Upper lobe of right lung (tissue), 1 donor: Measurements from ENCODE around the gene ELF5. TPM values are rescaled to one million over a fixed set of nuclear protein-coding genes. Genes with fewer than 3 reads are reported as not detected.
A peak's percentile ranks its signal among the peaks of the same experiment; 100 is the strongest.

Source experiments
- ATAC-seq: fragments of 200-7000 bp; cut with Tn5 transposase; one replicate; pipeline ENCODE4 v1.9.1; 2020; ENCODE audit warnings: mild to moderate bottlenecking, moderate library complexity
- DNase-seq: peaks from one replicate; pipeline ENCODE4 v3.0.0-alpha.2; 2020
- H3K27ac ChIP-seq: fragments of 200-600 bp; one replicate; pipeline ENCODE4 v1.8.0; 2022
- H3K27me3 ChIP-seq: fragments of 200-600 bp; one replicate; pipeline ENCODE4 v1.8.0; 2022; ENCODE audit warnings: mild to moderate bottlenecking
- H3K36me3 ChIP-seq: fragments of 200-600 bp; one replicate; pipeline ENCODE4 v1.8.0; 2022
- H3K4me1 ChIP-seq: fragments of 200-600 bp; one replicate; pipeline ENCODE4 v1.8.0; 2022
- H3K4me3 ChIP-seq: fragments of 200-600 bp; one replicate; pipeline ENCODE4 v1.8.0; 2022; ENCODE audit warnings: mild to moderate bottlenecking
- H3K9me3 ChIP-seq: fragments of 200-600 bp; one replicate; pipeline ENCODE4 v1.8.0; 2022
- intact Hi-C: fragments of 100-400 bp; cut with DNase I; formaldehyde crosslinking; loops from one replicate; pipeline ENCODE4 v1.11.0; 2022
- total RNA-seq: library from RNA; stranded (reverse); fragmentation: NEBNext Ultra II Directional; extraction: Animal tissue kit (Norgen Biotek cat#: 25700); gene quantifications from one replicate; pipeline ENCODE4 v1.2.1, GENCODE V29; 2021
- TF ChIP-seq, protein P1 (sequence below): fragments of 200-600 bp; IDR thresholded peaks from one replicate; pipeline ENCODE4 v1.8.0; 2022; ENCODE audit warnings: antibody characterized with exemption
- donor health status: DM: no; HTN: yes; CAD: no; lungs with severe emphysema.

Gene ELF5
- total RNA-seq, 1 donor from 2014 or later: 10.7 TPM

DNA sequence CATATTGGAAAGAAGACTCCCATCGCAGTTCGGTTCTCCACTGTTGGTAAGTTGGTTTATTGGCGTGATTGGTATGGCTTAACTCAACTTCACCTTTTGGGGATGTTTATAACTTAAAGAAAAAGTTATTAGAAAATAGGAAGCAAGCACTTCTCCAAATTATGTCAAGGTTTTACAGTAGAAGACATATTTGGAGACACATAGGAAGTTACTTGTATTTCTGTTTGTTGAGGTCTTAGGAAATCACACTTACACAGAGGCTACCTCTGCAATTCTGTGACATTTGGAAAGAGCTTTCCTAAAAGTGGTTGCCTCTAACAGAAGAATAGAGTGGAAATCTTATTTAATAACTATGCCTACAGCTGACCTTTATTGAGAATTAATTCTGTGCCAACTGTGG lies 62.5 kb downstream of the ELF5 start:
- no peaks in the 10 kb centered on the region for H3K9me3 ChIP-seq
- no peak overlapping the region for H3K4me3 ChIP-seq
- H3K36me3 ChIP-seq: peaks cover 68% of the 10 kb centered on the region
- DNase-seq (no peak), ATAC-seq (peak; percentile 47)
- no peaks in the 10 kb centered on the region for H3K27me3 ChIP-seq
- TF ChIP-seq, protein P1, sequence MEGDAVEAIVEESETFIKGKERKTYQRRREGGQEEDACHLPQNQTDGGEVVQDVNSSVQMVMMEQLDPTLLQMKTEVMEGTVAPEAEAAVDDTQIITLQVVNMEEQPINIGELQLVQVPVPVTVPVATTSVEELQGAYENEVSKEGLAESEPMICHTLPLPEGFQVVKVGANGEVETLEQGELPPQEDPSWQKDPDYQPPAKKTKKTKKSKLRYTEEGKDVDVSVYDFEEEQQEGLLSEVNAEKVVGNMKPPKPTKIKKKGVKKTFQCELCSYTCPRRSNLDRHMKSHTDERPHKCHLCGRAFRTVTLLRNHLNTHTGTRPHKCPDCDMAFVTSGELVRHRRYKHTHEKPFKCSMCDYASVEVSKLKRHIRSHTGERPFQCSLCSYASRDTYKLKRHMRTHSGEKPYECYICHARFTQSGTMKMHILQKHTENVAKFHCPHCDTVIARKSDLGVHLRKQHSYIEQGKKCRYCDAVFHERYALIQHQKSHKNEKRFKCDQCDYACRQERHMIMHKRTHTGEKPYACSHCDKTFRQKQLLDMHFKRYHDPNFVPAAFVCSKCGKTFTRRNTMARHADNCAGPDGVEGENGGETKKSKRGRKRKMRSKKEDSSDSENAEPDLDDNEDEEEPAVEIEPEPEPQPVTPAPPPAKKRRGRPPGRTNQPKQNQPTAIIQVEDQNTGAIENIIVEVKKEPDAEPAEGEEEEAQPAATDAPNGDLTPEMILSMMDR: no peak
- peaks cover 30% of the 10 kb centered on the region for H3K4me1 ChIP-seq
- H3K27ac ChIP-seq: no peak overlapping the region
- intact Hi-C loops: no loop called here

DNA sequence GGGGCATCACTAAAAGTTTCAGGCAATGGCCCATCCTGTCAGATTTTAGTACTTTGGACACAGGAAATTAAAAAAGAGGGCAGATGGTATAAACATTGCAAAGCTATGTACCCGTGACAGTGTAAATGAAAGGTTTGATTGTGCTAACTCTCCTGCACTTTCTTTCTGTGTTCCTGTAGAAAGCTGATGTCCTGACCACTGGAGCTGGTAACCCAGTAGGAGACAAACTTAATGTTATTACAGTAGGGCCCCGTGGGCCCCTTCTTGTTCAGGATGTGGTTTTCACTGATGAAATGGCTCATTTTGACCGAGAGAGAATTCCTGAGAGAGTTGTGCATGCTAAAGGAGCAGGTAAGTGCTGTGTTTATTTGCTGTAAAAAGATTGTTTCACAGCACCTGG lies 64.6 kb downstream of the ELF5 start:
- peaks cover 47% of the 10 kb centered on the region for H3K36me3 ChIP-seq
- peak; percentile 31 for ATAC-seq
- no peaks in the 10 kb centered on the region for H3K27me3 ChIP-seq
- DNase-seq: no peak
- peaks cover 38% of the 10 kb centered on the region for H3K4me1 ChIP-seq
- no peak overlapping the region for H3K4me3 ChIP-seq
- no peaks in the 10 kb centered on the region for H3K9me3 ChIP-seq
- no peak overlapping the region for H3K27ac ChIP-seq
- TF ChIP-seq, protein P1: no peak
- intact Hi-C loops: no loop called here

DNA sequence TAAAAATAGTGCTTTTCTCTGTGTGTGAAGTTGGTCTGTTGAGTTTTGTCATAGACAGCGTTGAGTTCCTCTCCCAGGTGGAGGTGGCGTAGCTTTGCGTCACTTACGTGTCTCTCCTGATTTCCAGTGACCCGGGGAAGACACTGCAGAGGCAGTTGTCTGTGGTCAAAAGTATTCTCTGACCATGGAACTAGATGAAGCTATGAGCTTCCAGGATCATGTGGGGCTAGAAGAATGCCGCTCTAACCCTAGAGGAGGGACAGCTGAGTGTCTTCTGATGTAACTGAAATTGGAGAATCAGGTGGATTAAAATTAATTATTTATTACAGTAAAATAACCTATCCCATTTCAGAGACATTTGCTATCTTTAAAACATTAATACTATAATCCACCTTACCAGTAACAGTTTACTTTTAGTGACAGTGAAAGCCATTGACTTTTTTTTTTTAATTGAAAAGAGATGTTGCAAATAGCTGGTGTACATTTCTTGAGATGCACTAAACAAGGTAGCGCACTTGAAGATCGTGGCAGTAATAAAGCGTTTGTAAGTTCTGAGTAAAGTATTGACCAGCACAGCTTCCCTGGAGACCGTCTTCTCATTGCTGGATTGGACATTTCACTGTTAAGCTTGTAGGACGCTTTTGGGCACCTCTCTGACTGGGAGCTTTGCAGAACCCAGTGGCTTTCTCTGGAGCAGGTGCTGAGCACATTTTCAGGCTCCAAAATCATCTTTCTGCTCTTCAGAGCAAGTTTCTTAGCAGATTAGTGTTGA lies 65.2 kb downstream of the ELF5 start:
- no peak for DNase-seq
- H3K27ac ChIP-seq: no peak overlapping the region
- peaks cover 44% of the 10 kb centered on the region for H3K4me1 ChIP-seq
- no peaks in the 10 kb centered on the region for H3K27me3 ChIP-seq
- no peak for ATAC-seq
- TF ChIP-seq, protein P1: no peak
- H3K4me3 ChIP-seq: no peak overlapping the region
- intact Hi-C loops: no loop called here
- no peaks in the 10 kb centered on the region for H3K9me3 ChIP-seq
- H3K36me3 ChIP-seq: peaks cover 41% of the 10 kb centered on the region

DNA sequence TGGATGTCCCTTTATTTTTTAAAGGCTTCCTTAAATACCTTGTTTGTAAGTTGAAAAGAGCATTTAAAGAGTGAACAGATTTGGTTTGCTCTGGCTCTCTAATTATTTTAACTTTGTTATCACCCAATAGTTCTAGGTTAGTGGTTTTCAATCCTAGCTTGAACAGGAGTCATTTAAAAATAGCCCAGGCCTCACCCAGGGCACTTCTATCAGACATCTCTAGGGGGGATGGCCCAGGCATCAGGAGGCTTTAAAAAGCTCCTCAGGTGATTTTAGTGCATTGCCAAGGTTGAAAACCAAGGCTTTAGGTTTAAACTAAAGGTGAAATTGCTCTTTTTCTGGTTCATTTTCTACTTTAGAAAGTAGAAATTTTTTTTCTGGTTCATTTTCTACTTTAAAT lies 66.5 kb downstream of the ELF5 start:
- H3K9me3 ChIP-seq: no peaks in the 10 kb centered on the region
- TF ChIP-seq, protein P1: no peak

DNA sequence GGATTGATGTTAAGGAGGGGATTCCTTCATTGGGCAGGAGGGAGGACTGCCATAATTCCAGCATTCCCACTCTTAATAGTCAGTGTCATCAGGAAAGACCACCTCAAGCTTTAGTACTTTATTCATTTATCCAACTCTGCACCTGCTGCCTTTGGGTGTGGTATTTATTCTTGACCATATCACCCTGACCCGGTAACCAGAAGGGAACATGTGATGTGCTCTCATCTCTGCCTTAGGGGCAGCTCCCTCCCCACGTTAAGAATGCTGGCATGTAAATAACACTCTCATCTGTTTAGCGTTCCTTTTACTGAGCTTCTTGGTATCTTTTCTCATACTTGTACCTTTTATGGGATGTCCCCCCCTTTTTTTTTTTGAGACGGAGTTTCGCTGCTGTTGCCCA lies 67.2 kb downstream of the ELF5 start:
- no peaks in the 10 kb centered on the region for H3K27me3 ChIP-seq
- H3K4me3 ChIP-seq: no peak overlapping the region
- intact Hi-C loops: no loop called here
- no peak overlapping the region for H3K27ac ChIP-seq
- no peak for DNase-seq
- H3K36me3 ChIP-seq: peaks cover 21% of the 10 kb centered on the region
- TF ChIP-seq, protein P1: no peak
- H3K4me1 ChIP-seq: peaks cover 61% of the 10 kb centered on the region
- no peaks in the 10 kb centered on the region for H3K9me3 ChIP-seq
- ATAC-seq: no peak

More for the DNA sequence above, 66.5 kb downstream of the ELF5 start:
- H3K36me3 ChIP-seq: peaks cover 28% of the 10 kb centered on the region
- intact Hi-C loops: no loop called here
- ATAC-seq (no peak), DNase-seq (no peak)
- H3K27ac ChIP-seq: no peak overlapping the region
- no peaks in the 10 kb centered on the region for H3K27me3 ChIP-seq
- H3K4me1 ChIP-seq: peaks cover 54% of the 10 kb centered on the region
- H3K4me3 ChIP-seq: no peak overlapping the region
